Thyroid gland (tissue), 4 donors: ENCODE results near the gene DIP2A. TPM values are rescaled to one million over a fixed set of nuclear protein-coding genes. Genes with fewer than 3 reads are reported as not detected.

Source experiments
- DNase-seq, 2 donors: peaks; one replicate each; pipeline ENCODE4 v3.0.0-alpha.2; 2019
- H3K27ac ChIP-seq, 3 donors: fragments of 200-600 bp; sonication (generic); 1 replicate in 2 of 3; 2 replicates in 1 of 3; pipeline ENCODE4 v1.5.1; 2016 to 2019; ENCODE audit warnings: mild to moderate bottlenecking in 1 of 3, moderate library complexity in 1 of 3
- H3K27me3 ChIP-seq: fragments of 200-600 bp; sonication (generic); one replicate; pipeline ENCODE4 v1.5.1; 2019
- H3K36me3 ChIP-seq, 2 donors: fragments of 200-600 bp; sonication (generic); one replicate each; pipeline ENCODE4 v1.5.1; 2016 to 2019
- H3K4me1 ChIP-seq, 2 donors: fragments of 200-600 bp; sonication (generic); one replicate each; pipeline ENCODE4 v1.5.1; 2017 to 2019
- H3K4me3 ChIP-seq, 3 donors: fragments of 200-600 bp; sonication (generic); replicated peaks in 1 of 3; 1 replicate in 2 of 3; 2 replicates in 1 of 3; pipeline ENCODE4 v1.5.1; 2016; ENCODE audit warnings: mild to moderate bottlenecking in 1 of 3
- H3K9me3 ChIP-seq: fragments of 200-600 bp; sonication (generic); one replicate; pipeline ENCODE4 v1.5.1; 2017
- CTCF ChIP-seq, 6 experiments: fragments of 200-600 bp in 3 of 6; fragments of 450-650 bp in 3 of 6; sonication (generic) in 3 of 6; IDR thresholded peaks; one replicate each; pipeline ENCODE4 v1.5.1; 2016 to 2019; ENCODE audit warnings: antibody characterized with exemption in 6 of 6, mild to moderate bottlenecking in 2 of 6, inconsistent platforms in 1 of 6, moderate library complexity in 1 of 6
- POLR2A ChIP-seq, 2 donors: fragments of 450-650 bp; IDR thresholded peaks; one replicate each; pipeline ENCODE4 v1.6.1; 2017; ENCODE audit warnings: antibody characterized with exemption in 2 of 2, mild to moderate bottlenecking in 2 of 2, moderate library complexity in 1 of 2
- WGBS, 2 donors: methylation state at CpG; one replicate each; pipeline ENCODE4 v1.1.5; 2017; 5-methylcytosine and 5-hydroxymethylcytosine counted together
- intact Hi-C: fragments of 100-400 bp; cut with DNase I; formaldehyde crosslinking; loops from one replicate; pipeline ENCODE4 v1.15.1; 2023
- total RNA-seq, 4 donors: library from RNA; depleted of rRNA; stranded (reverse); fragments of >200 nt; gene quantifications; one replicate each; pipeline ENCODE4 v1.2.3, GENCODE V29; 2016

The DIP2A gene
- total RNA-seq, 4 donors from 2014 or later: 35.1 to 56.3 (median 42.9) TPM

DNA sequence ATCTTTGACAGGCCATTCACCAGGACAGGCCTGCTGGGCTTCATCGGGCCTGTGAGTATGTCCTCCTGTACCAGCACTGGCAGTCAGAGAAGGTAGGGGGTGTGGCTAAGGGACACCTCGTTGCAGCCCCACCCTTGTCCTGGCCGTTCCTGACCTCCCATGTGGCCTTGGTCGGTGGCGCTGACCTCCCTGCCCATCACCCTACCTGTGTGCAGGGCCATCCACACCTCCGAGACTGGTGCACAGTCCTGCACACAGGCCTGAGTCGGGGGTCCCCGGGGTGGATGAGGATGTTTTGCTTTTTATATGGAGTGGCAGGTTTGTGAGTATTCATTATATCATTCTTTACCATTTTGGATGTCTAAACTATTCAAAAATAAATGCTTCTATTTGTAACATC, 87.2 kb downstream of the DIP2A start:
- Histone ChIP-seq H3K27ac (no peak overlapping the region), H3K36me3 (peaks cover 36 to 56% of the 10 kb centered on the region in 2 donors), H3K4me3 (no peak overlapping the region), H3K27me3 (no peaks in the 10 kb centered on the region), H3K9me3 (no peaks in the 10 kb centered on the region), H3K4me1 (no peaks in the 10 kb centered on the region)
- 86 to 89% methylated on average over 5 to 8 of the region's 8 CpGs for WGBS, 2 donors
- DNase-seq: no peak
- TF ChIP-seq POLR2A (IDR thresholded peaks at IDR 0.05) (no peak), CTCF (IDR thresholded peaks at IDR 0.05) (no peak)
- intact Hi-C loops: no loop called here

GRCh38 chr21:46546799-46547198, 88.1 kb downstream of the DIP2A start:
- H3K36me3 ChIP-seq: peaks cover 32 to 51% of the 10 kb centered on the region in 2 donors
- H3K9me3 ChIP-seq: no peaks in the 10 kb centered on the region
- WGBS, 2 donors: 93 to 98% methylated on average over 14 to 15 of the region's 15 CpGs
- no peak overlapping the region for H3K27ac ChIP-seq
- no peaks in the 10 kb centered on the region for H3K4me1 ChIP-seq
- no peak for TF ChIP-seq POLR2A (IDR thresholded peaks at IDR 0.05)
- TF ChIP-seq CTCF (IDR thresholded peaks at IDR 0.05): no peak
- no peak for DNase-seq
- intact Hi-C loops: no loop called here
- no peaks in the 10 kb centered on the region for H3K27me3 ChIP-seq
- H3K4me3 ChIP-seq: no peak overlapping the region

DNA sequence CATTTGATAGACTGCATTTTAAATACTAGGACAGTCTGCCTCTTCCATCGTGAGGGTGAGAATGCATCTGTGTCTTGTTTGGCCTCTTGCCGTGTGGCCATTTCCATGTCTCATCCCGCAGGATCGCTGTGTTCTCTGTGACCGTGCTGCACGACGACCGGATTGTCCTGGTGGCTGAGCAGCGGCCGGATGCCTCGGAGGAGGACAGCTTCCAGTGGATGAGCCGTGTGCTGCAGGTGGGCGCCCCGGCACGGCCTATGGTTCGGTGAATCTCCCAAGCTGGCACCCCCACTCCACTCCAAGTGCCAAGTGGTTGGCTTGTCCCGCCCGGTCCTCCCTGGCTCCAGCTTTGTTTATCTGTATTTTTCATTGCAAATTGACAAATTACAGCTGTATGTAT, 91.0 kb downstream of the DIP2A start:
- H3K4me1 ChIP-seq: no peaks in the 10 kb centered on the region
- no peak overlapping the region for H3K27ac ChIP-seq
- no peak overlapping the region for H3K4me3 ChIP-seq
- peaks cover 44 to 46% of the 10 kb centered on the region in 2 donors for H3K36me3 ChIP-seq
- WGBS, 2 donors: 96% methylated on average over 18 of the region's 18 CpGs
- no peak for TF ChIP-seq CTCF (IDR thresholded peaks at IDR 0.05)
- TF ChIP-seq POLR2A (IDR thresholded peaks at IDR 0.05): no peak
- H3K9me3 ChIP-seq: no peaks in the 10 kb centered on the region
- DNase-seq: no peak
- intact Hi-C loops: no loop called here
- H3K27me3 ChIP-seq: no peaks in the 10 kb centered on the region

DNA sequence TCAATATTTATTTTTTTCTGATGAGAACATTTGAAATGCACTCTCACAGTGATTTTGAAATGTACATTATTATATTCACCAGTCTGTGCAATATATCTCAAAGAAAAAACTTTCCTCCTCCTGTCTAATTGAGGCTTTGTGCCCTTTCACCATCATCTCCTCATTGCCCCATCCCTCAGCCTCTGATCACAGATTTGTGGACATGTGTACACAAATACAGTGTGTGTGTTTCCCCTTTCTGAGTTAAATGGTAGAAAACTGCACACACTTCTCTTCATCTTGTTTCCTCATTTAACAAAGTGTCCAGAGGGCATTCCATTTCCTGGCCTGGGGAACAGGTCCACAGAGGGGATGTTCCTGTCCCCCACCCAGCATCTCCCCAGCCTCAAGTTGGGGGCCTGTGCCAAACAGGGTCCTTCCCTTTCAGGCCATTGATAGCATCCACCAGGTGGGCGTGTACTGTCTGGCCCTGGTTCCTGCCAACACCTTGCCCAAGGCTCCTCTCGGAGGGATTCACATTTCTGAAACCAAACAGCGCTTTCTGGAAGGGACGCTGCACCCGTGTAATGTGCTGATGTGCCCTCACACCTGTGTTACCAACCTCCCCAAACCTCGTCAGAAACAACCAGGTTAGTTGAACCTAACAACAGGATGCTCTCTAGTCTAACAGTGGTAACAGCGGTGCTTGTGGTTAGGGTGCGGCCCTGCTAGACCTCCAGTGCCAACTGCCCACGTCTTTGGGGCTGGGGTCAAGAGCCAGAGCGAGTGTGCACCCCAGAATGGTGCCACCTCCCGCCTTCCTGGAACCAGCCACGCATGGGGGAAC, 91.6 kb downstream of the DIP2A start:
- Histone ChIP-seq H3K27ac (no peak overlapping the region), H3K4me1 (no peaks in the 10 kb centered on the region), H3K27me3 (no peaks in the 10 kb centered on the region), H3K9me3 (no peaks in the 10 kb centered on the region), H3K4me3 (no peak overlapping the region), H3K36me3 (peaks cover 47 to 52% of the 10 kb centered on the region in 2 donors)
- WGBS, 2 donors: 94% methylated on average over 12 of the region's 12 CpGs
- no peak for DNase-seq
- intact Hi-C loops: no loop called here
- no peak for TF ChIP-seq CTCF (IDR thresholded peaks at IDR 0.05)

DNA sequence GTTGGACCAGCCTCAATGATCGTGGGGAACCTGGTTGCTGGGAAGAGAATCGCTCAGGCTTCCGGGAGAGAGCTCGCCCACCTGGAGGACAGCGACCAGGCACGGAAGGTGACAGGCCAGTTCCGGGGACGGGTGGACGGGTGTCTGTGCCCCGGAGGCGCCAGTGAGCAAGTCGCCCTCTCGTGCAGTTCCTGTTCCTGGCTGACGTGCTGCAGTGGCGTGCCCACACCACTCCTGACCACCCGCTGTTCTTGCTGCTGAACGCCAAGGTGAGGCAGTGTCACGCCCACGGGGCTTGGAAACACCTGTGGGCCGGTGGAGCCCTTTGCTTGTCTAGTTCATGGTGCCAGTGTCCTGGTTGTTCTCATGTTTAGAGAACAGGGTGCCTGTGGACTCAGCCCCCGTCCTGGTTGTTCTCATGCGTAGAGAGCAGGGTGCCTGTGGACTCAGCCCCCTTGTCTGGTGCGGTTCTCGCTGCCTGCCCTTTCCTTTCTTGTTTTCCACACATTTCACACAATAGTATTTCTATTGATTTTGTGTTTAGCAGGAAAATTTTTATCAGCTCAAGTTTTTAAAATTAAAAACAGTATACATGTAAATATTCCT, 93.0 kb downstream of the DIP2A start:
- WGBS, 2 donors: 92 to 93% methylated on average over 24 of the region's 24 CpGs
- H3K36me3 ChIP-seq: peaks cover 48% of the 10 kb centered on the region in 2 donors
- DNase-seq: no peak
- no peaks in the 10 kb centered on the region for H3K9me3 ChIP-seq
- no peak overlapping the region for H3K4me3 ChIP-seq
- H3K27ac ChIP-seq: no peak overlapping the region
- H3K4me1 ChIP-seq: no peaks in the 10 kb centered on the region
- intact Hi-C loops: no loop called here
- TF ChIP-seq POLR2A (IDR thresholded peaks at IDR 0.05) (no peak), CTCF (IDR thresholded peaks at IDR 0.05) (no peak)
- no peaks in the 10 kb centered on the region for H3K27me3 ChIP-seq
